BLaER1 treated with 17β-estradiol and CSF1 and Interleukin-3, amounts not matched to agents 10 nM and 100 nM (cell line): Measurements from ENCODE around the gene PLD1.
A peak's percentile ranks its signal among the peaks of the same experiment; 100 is the strongest.

ENCODE experiments used
- H3K27ac ChIP-seq, 11 experiments: shearing (Covaris generic); formaldehyde crosslinking; 2 replicates each; pipeline ENCODE4 v1.8.1; 2022
- H3K27me3 ChIP-seq, 11 experiments: shearing (Covaris generic); formaldehyde crosslinking; 2 replicates each; pipeline ENCODE4 v1.8.1; 2022
- H3K36me3 ChIP-seq, 11 experiments: shearing (Covaris generic); formaldehyde crosslinking; 2 replicates each; pipeline ENCODE4 v1.8.1; 2022
- H3K4me1 ChIP-seq, 10 experiments: shearing (Covaris generic); formaldehyde crosslinking; 2 replicates each; pipeline ENCODE4 v1.8.1; 2022
- H3K4me2 ChIP-seq, 11 experiments: shearing (Covaris generic); formaldehyde crosslinking; 2 replicates each; pipeline ENCODE4 v1.8.1; 2022
- H3K4me3 ChIP-seq, 10 experiments: shearing (Covaris generic); formaldehyde crosslinking; 2 replicates each; pipeline ENCODE4 v1.8.1; 2022
- H3K9ac ChIP-seq, 11 experiments: shearing (Covaris generic); formaldehyde crosslinking; 2 replicates each; pipeline ENCODE4 v1.8.1; 2022
- H3K9me3 ChIP-seq, 11 experiments: shearing (Covaris generic); formaldehyde crosslinking; replicated peaks in 1 of 11; 2 replicates each; pipeline ENCODE4 v1.8.1; 2022
- H4K20me1 ChIP-seq, 11 experiments: shearing (Covaris generic); formaldehyde crosslinking; 2 replicates each; pipeline ENCODE4 v1.8.1; 2022
- Cebpa-rat ChIP-seq, 11 experiments: shearing (Covaris generic); IDR thresholded peaks; 2 replicates each; pipeline ENCODE4 v1.8.1; 2022

PLD1 gene

GRCh38 chr3:171789759-171790505 lies 20.4 kb downstream of the PLD1 start:
- peaks cover 0 to 18% (median 13%) of the 10 kb centered on the region in 11 experiments; a peak in 16 of 22 replicates for H3K9me3 ChIP-seq
- H3K36me3 ChIP-seq = peaks cover 0 to 12% (median 0%) of the 10 kb centered on the region in 11 experiments; a peak in 3 of 22 replicates
- H3K4me3 ChIP-seq = no peak overlapping the region
- peak overlapping the region; percentile 61 to 85 (median 69); a peak in 19 of 22 replicates for H3K4me2 ChIP-seq
- peaks cover 0 to 18% (median 0%) of the 10 kb centered on the region in 11 experiments; a peak in 2 of 22 replicates for H4K20me1 ChIP-seq
- peaks cover 47 to 63% (median 53%) of the 10 kb centered on the region in 10 experiments for H3K4me1 ChIP-seq
- H3K9ac ChIP-seq = no peak overlapping the region
- no peak for TF ChIP-seq Cebpa-rat (IDR thresholded peaks at IDR 0.05)
- peak overlapping the region in 6 of 11 experiments; percentile 62 to 80 (median 74); a peak in 11 of 22 replicates for H3K27ac ChIP-seq
- H3K27me3 ChIP-seq = no peaks in the 10 kb centered on the region

DNA sequence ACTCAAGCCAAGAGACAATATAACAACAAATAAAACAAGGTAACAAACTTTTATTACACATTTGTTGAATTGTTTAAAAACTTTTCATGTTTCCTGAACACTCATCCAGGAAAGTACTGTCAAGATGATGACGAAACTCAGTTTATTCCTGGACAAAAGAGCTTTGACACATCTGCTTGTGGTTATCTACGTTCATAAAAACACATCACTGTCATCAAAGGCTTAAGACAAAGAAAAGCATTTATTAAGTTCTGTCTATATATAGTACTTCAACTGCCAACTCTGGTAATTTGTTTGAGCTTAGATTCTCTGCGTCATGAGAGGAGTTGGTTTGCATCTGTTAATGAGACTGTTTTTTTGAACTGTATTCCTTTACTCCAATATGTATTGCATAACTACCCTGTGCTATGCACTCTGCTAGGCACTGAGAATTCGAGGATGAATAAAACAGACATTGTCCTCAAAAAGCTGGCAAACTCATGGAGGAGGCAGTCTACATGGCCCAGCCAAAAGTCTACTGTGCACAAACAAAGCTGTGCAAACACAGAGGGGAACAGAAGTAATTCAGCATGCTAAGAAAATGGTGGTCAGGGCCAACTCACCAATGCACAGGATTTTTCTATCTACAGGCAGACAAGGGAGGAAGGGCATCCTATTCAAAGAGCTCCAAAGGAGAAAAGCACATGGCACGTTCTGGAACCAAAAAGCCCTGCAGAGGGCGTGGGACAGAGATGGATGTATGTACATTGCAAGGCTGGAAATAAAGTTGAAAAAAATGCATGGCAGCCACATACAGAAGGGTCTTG lies 21.5 kb downstream of the PLD1 start:
- H3K27ac ChIP-seq = peak overlapping the region in 9 of 11 experiments; percentile 4 to 80 (median 69); a peak in 18 of 22 replicates
- peaks cover 0 to 9% (median 0%) of the 10 kb centered on the region in 11 experiments; a peak in 3 of 22 replicates for H3K36me3 ChIP-seq
- peaks cover 0 to 18% (median 13%) of the 10 kb centered on the region in 11 experiments; a peak in 16 of 22 replicates for H3K9me3 ChIP-seq
- TF ChIP-seq Cebpa-rat (IDR thresholded peaks at IDR 0.05) = no peak
- peak overlapping the region in 5 of 11 experiments; percentile 21 to 64 (median 38); a peak in 8 of 22 replicates for H3K9ac ChIP-seq
- no peak overlapping the region; a peak in 2 of 20 replicates for H3K4me3 ChIP-seq
- no peaks in the 10 kb centered on the region for H3K27me3 ChIP-seq
- H3K4me1 ChIP-seq = peaks cover 47 to 64% (median 53%) of the 10 kb centered on the region in 10 experiments
- H3K4me2 ChIP-seq = peak overlapping the region; percentile 61 to 85 (median 69)
- H4K20me1 ChIP-seq = peaks cover 0 to 18% (median 0%) of the 10 kb centered on the region in 11 experiments; a peak in 2 of 22 replicates

DNA sequence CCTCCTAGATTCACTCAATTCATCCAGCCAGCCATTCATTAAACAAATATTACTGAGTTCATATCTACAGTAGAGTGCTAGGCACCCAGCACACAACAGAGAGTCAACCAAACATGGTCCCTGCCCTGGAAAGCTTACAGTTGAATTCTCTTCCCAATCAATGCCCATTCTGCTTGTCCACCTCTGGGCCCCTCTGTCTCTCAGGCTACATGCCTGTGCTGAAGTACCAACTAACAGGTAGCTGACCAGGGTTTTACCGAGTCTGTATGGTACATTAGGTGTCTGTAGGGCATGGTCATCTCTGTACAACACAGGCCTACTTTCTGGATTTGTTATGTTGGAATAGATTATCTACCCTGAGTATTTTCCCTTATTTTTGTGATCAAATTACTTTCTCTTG lies 23.3 kb downstream of the PLD1 start:
- Histone ChIP-seq H3K4me3 (no peak overlapping the region), H4K20me1 (peaks cover 0 to 14% (median 0%) of the 10 kb centered on the region in 11 experiments; a peak in 2 of 22 replicates), H3K27ac (peak overlapping the region in 1 of 11 experiments; percentile 28; a peak in 2 of 22 replicates), H3K4me2 (no peak overlapping the region; a peak in 2 of 22 replicates), H3K36me3 (peaks cover 0 to 7% (median 0%) of the 10 kb centered on the region in 11 experiments; a peak in 3 of 22 replicates), H3K9me3 (peaks cover 0 to 18% (median 13%) of the 10 kb centered on the region in 11 experiments; a peak in 16 of 22 replicates), H3K4me1 (peaks cover 47 to 58% (median 57%) of the 10 kb centered on the region in 10 experiments), H3K27me3 (no peaks in the 10 kb centered on the region), H3K9ac (no peak overlapping the region)
- no peak for TF ChIP-seq Cebpa-rat (IDR thresholded peaks at IDR 0.05)

DNA sequence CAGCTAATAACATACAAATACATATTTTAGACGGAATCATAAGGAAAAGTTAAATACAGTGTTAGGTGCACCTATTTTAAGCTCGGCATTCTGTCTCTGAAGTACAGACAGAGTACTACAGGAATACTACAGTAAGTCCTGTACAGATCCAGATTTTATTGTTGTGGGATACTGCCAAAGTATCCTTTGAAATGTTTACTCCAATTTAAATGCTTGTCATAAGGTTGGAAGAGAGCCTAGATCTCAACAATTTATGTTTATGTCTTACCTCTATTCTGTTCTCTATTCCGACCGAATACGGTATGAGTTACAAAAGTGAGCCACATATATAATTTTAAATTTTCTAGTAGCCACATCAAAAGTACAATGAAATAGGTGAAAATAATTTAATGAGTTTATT lies 25.3 kb downstream of the PLD1 start:
- TF ChIP-seq Cebpa-rat (IDR thresholded peaks at IDR 0.05) = no peak
- no peak overlapping the region for H3K9ac ChIP-seq
- no peak overlapping the region for H3K4me2 ChIP-seq
- no peak overlapping the region for H3K4me3 ChIP-seq
- H3K36me3 ChIP-seq = peaks cover 0 to 7% (median 0%) of the 10 kb centered on the region in 11 experiments; a peak in 3 of 22 replicates
- H3K27ac ChIP-seq = no peak overlapping the region
- H4K20me1 ChIP-seq = peaks cover 0 to 20% (median 0%) of the 10 kb centered on the region in 11 experiments; a peak in 2 of 22 replicates
- peaks cover 0 to 18% (median 13%) of the 10 kb centered on the region in 11 experiments; a peak in 16 of 22 replicates for H3K9me3 ChIP-seq
- H3K4me1 ChIP-seq = peaks cover 27 to 42% (median 36%) of the 10 kb centered on the region in 10 experiments
- no peaks in the 10 kb centered on the region for H3K27me3 ChIP-seq

- H3K27ac ChIP-seq = no peak overlapping the region
- H3K36me3 ChIP-seq = peaks cover 0 to 7% (median 0%) of the 10 kb centered on the region in 11 experiments; a peak in 3 of 22 replicates
- H3K4me3 ChIP-seq = no peak overlapping the region
- H3K9ac ChIP-seq = no peak overlapping the region
- H3K4me1 ChIP-seq = peaks cover 21 to 37% (median 31%) of the 10 kb centered on the region in 10 experiments
- H4K20me1 ChIP-seq = peaks cover 0 to 20% (median 0%) of the 10 kb centered on the region in 11 experiments; a peak in 2 of 22 replicates
- no peak overlapping the region for H3K4me2 ChIP-seq
- no peaks in the 10 kb centered on the region for H3K27me3 ChIP-seq
- peaks cover 0 to 17% (median 13%) of the 10 kb centered on the region in 11 experiments; a peak in 16 of 22 replicates for H3K9me3 ChIP-seq
- TF ChIP-seq Cebpa-rat (IDR thresholded peaks at IDR 0.05) = no peak
These were observed 25.9 kb downstream of the PLD1 start for GRCh38 chr3:171784387-171784786.

DNA sequence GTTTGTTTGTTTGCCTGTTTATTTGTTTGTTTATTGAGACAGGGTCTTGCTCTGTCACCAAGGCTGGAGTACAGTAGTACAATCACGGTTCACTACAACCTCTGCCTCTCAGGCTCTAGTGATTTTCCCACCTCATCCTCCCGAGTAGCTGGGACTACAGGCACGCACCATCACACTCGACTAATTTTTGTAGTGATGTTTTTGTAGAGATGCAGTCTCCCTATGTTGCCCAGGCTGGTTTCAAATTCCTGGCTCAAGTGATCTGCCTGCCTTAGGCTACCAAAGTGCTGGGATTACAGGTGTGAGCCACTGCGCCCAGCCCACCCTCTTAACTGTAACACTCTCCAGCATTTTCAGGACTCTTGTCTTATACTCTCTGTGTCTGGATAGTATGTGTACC lies 26.7 kb downstream of the PLD1 start:
- H3K4me2 ChIP-seq = peak overlapping the region in 1 of 11 experiments; percentile 6; a peak in 5 of 22 replicates
- H4K20me1 ChIP-seq = peaks cover 0 to 20% (median 0%) of the 10 kb centered on the region in 11 experiments; a peak in 2 of 22 replicates
- no peaks in the 10 kb centered on the region for H3K27me3 ChIP-seq
- peaks cover 13 to 29% (median 24%) of the 10 kb centered on the region in 10 experiments for H3K4me1 ChIP-seq
- no peak overlapping the region for H3K9ac ChIP-seq
- peaks cover 0 to 17% (median 13%) of the 10 kb centered on the region in 11 experiments; a peak in 16 of 22 replicates for H3K9me3 ChIP-seq
- no peak overlapping the region for H3K4me3 ChIP-seq
- peaks cover 0 to 7% (median 0%) of the 10 kb centered on the region in 11 experiments; a peak in 2 of 22 replicates for H3K36me3 ChIP-seq
- no peak for TF ChIP-seq Cebpa-rat (IDR thresholded peaks at IDR 0.05)
- H3K27ac ChIP-seq = no peak overlapping the region

DNA sequence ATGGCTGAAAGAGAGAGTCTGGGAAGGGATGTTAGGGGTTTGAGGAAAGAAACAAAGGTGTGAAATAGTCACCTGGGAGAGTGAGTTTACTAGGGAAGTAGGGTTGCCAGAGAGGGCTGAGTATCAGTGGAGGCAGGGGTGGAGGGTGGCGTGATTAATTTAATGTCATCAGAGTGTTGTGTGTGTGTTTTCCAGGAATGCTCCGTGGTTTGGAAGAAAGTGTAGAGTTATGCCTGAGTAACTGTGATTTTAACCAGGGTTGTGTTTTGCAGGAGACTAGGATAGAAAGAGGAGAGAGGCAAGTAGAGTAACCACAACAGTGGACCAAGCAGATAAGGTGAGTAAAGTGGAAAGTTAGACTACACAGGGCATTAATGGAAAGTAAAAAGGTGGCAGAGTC lies 27.2 kb downstream of the PLD1 start:
- Histone ChIP-seq H3K36me3 (peaks cover 0 to 7% (median 0%) of the 10 kb centered on the region in 11 experiments; a peak in 2 of 22 replicates), H3K4me1 (peaks cover 13 to 24% (median 18%) of the 10 kb centered on the region in 10 experiments), H3K4me2 (peak overlapping the region in 9 of 11 experiments; percentile 3 to 68 (median 20); a peak in 12 of 22 replicates), H4K20me1 (peaks cover 0 to 20% (median 0%) of the 10 kb centered on the region in 11 experiments; a peak in 2 of 22 replicates), H3K9ac (no peak overlapping the region), H3K9me3 (peaks cover 0 to 17% (median 13%) of the 10 kb centered on the region in 11 experiments; a peak in 16 of 22 replicates), H3K27me3 (no peaks in the 10 kb centered on the region), H3K4me3 (no peak overlapping the region), H3K27ac (no peak overlapping the region)
- no peak for TF ChIP-seq Cebpa-rat (IDR thresholded peaks at IDR 0.05)

GRCh38 chr3:171782617-171783016 lies 27.7 kb downstream of the PLD1 start:
- Histone ChIP-seq H3K36me3 (peaks cover 0 to 7% (median 0%) of the 10 kb centered on the region in 11 experiments; a peak in 2 of 22 replicates), H3K9me3 (peaks cover 0 to 17% (median 13%) of the 10 kb centered on the region in 11 experiments; a peak in 16 of 22 replicates), H3K4me2 (peak overlapping the region in 8 of 11 experiments; percentile 3 to 68 (median 24); a peak in 11 of 22 replicates), H4K20me1 (peaks cover 0 to 22% (median 0%) of the 10 kb centered on the region in 11 experiments; a peak in 2 of 22 replicates), H3K4me3 (no peak overlapping the region), H3K9ac (no peak overlapping the region), H3K27me3 (no peaks in the 10 kb centered on the region), H3K27ac (peak overlapping the region in 1 of 11 experiments; percentile 16; a peak in 1 of 22 replicates), H3K4me1 (peaks cover 9 to 25% (median 15%) of the 10 kb centered on the region in 10 experiments; a peak in 19 of 20 replicates)
- TF ChIP-seq Cebpa-rat (IDR thresholded peaks at IDR 0.05) = no peak
